Body of pancreas (tissue), 4 donors: ENCODE results near the gene IREB2. TPM values are rescaled to one million over a fixed set of nuclear protein-coding genes. Genes with fewer than 3 reads are reported as not detected.
A peak's percentile ranks its signal among the peaks of the same experiment; 100 is the strongest.

Experiments
- ATAC-seq: fragments of 150-250 bp; one replicate; pipeline ENCODE4 v1.9.1; 2016
- DNase-seq, 4 donors: peaks; one replicate each; pipeline ENCODE4 v3.0.0-alpha.2; 2019
- H3K27ac ChIP-seq, 4 donors: fragments of 200-600 bp; sonication (generic); 1 replicate in 3 of 4; 2 replicates in 1 of 4; pipeline versions ENCODE4 v1.5.1 to v1.6.1; 2016 to 2019; ENCODE audit warnings: mild to moderate bottlenecking in 1 of 4, mixed read lengths in 1 of 4, moderate library complexity in 1 of 4
- H3K27me3 ChIP-seq, 2 donors: fragments of 200-600 bp; sonication (generic); one replicate each; pipeline ENCODE4 v1.6.0; 2016; ENCODE audit warnings: mild to moderate bottlenecking in 1 of 2
- H3K36me3 ChIP-seq, 2 donors: fragments of 200-600 bp; sonication (generic); replicated peaks in 1 of 2; 2 replicates each; pipeline ENCODE4 v1.5.1; 2016; ENCODE audit warnings: low read depth in 2 of 2; ENCODE audit not compliant: insufficient read depth in 1 of 2
- H3K4me1 ChIP-seq: fragments of 200-600 bp; sonication (generic); one replicate; pipeline ENCODE4 v1.6.0; 2016
- H3K4me3 ChIP-seq, 2 donors: fragments of 200-600 bp; sonication (generic); 1 replicate in 1 of 2; 2 replicates in 1 of 2; pipeline ENCODE4 v1.5.1; 2016 to 2019
- H3K9me3 ChIP-seq, 3 donors: fragments of 200-600 bp; sonication (generic); 1 replicate in 2 of 3; 2 replicates in 1 of 3; pipeline ENCODE4 v1.5.1; 2016
- POLR2A ChIP-seq, 3 donors: fragments of 450-650 bp; IDR thresholded peaks; one replicate each; pipeline ENCODE4 v1.6.1; 2016; ENCODE audit warnings: antibody characterized with exemption in 3 of 3, mild to moderate bottlenecking in 2 of 3
- WGBS, 2 donors: methylation state at CpG; one replicate each; pipeline ENCODE4 v1.1.5; 2017; 5-methylcytosine and 5-hydroxymethylcytosine counted together
- intact Hi-C: fragments of 100-400 bp; cut with DNase I; formaldehyde crosslinking; loops from one replicate; pipeline ENCODE4 v1.15.1; 2023
- total RNA-seq, 2 donors: library from RNA; depleted of rRNA; stranded (reverse); fragments of >200 nt; gene quantifications; one replicate each; pipeline ENCODE4 v1.1.0, GENCODE V29; 2016
- TF ChIP-seq, protein P1 (sequence below), 7 experiments: fragments of 450-650 bp in 4 of 7; fragments of 200-600 bp in 3 of 7; sonication (generic) in 3 of 7; IDR thresholded peaks; one replicate each; pipeline ENCODE4 v1.5.1; 2016 to 2019; ENCODE audit warnings: antibody characterized with exemption in 7 of 7

The IREB2 gene
- total RNA-seq, 2 donors from 2014 or later, result 16.2 to 31.9 TPM

DNA sequence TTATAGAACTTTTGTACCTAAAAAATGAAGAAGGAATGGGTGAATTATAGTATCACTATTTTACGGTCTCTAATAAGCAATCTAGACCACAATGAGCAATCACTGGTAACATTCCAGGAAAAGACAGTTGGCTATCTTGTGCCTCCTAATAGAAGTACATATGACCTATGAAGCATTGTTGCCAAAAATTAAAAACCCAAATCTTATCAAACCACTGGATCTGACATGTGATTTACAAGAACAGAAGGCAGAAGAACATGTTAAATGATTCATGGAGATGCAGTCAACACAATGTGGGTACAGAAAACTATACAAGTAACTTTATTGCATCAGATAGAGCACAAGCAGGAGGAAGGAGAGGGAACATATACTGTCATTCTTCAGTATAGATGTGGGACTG, 54.9 kb downstream of the IREB2 start:
- Histone ChIP-seq H3K27ac (no peak overlapping the region), H3K36me3 (peaks cover 0 to 19% of the 10 kb centered on the region in 2 donors), H3K9me3 (no peaks in the 10 kb centered on the region), H3K27me3 (no peaks in the 10 kb centered on the region), H3K4me1 (peaks cover 5% of the 10 kb centered on the region), H3K4me3 (no peak overlapping the region)
- intact Hi-C loops, result no loop called here
- 82 to 100% methylated on average over 1 of the region's 1 CpG for WGBS, 2 donors
- TF ChIP-seq POLR2A (IDR thresholded peaks at IDR 0.05), result no peak
- TF ChIP-seq, protein P1, sequence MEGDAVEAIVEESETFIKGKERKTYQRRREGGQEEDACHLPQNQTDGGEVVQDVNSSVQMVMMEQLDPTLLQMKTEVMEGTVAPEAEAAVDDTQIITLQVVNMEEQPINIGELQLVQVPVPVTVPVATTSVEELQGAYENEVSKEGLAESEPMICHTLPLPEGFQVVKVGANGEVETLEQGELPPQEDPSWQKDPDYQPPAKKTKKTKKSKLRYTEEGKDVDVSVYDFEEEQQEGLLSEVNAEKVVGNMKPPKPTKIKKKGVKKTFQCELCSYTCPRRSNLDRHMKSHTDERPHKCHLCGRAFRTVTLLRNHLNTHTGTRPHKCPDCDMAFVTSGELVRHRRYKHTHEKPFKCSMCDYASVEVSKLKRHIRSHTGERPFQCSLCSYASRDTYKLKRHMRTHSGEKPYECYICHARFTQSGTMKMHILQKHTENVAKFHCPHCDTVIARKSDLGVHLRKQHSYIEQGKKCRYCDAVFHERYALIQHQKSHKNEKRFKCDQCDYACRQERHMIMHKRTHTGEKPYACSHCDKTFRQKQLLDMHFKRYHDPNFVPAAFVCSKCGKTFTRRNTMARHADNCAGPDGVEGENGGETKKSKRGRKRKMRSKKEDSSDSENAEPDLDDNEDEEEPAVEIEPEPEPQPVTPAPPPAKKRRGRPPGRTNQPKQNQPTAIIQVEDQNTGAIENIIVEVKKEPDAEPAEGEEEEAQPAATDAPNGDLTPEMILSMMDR (IDR thresholded peaks at IDR 0.05), result no peak
- DNase-seq (no peak), ATAC-seq (no peak)

DNA sequence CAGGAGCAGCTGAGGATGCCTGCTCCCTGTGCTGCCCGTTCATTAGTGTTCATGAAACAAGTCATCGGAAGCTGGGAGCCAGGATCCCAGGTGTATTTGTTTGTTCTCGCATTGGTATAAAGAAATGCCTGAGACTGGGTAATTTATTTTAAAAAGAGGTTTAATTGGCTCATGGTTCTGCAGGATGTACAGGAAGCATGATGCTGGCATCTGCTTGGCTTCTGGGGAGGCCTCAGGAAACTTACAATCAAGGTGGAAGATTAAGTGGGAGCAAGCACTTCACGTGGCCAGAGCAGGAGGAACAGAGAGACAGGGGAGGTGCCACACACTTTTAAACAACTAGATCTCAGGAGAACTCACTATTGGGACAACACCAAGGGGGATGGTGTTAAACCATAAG, 63.8 kb downstream of the IREB2 start:
- intact Hi-C loops, result no loop called here
- Histone ChIP-seq H3K4me3 (no peak overlapping the region), H3K27me3 (no peaks in the 10 kb centered on the region), H3K27ac (no peak overlapping the region), H3K4me1 (peaks cover 4% of the 10 kb centered on the region), H3K9me3 (no peaks in the 10 kb centered on the region), H3K36me3 (peaks cover 0 to 11% of the 10 kb centered on the region in 2 donors)
- DNase-seq (no peak), ATAC-seq (no peak)
- TF ChIP-seq, protein P1 (IDR thresholded peaks at IDR 0.05), result no peak
- TF ChIP-seq POLR2A (IDR thresholded peaks at IDR 0.05), result no peak
- 86 to 96% methylated on average over 4 of the region's 4 CpGs for WGBS, 2 donors

DNA sequence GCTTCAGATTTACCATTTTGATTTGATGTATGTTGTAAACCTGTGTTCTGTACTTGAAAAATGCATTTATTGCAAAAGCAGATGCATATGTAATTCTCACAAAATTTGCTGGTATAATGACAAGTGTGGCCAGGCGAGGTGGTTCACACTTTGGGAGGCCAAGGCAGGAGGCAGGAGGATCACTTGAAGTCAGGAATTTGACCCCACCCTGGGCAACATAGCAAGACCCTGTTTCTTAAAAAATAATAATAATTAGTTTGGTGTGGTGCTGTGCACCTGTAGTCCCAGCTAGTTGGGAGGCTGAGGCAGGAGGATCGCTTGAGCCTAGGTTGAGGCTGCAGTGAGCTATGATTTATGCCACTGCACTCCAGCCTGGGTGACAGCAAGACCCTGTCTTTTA, 64.6 kb downstream of the IREB2 start:
- H3K4me1 ChIP-seq, result peaks cover 5% of the 10 kb centered on the region
- WGBS, 2 donors, result 95 to 100% methylated on average over 2 of the region's 2 CpGs
- no peak for TF ChIP-seq POLR2A (IDR thresholded peaks at IDR 0.05)
- TF ChIP-seq, protein P1 (IDR thresholded peaks at IDR 0.05), result no peak
- H3K27me3 ChIP-seq, result no peaks in the 10 kb centered on the region
- peaks cover 0 to 9% of the 10 kb centered on the region in 2 donors for H3K36me3 ChIP-seq
- DNase-seq, result no peak
- H3K9me3 ChIP-seq, result no peaks in the 10 kb centered on the region
- intact Hi-C loops, result no loop called here
- no peak for ATAC-seq
- H3K27ac ChIP-seq, result no peak overlapping the region
- H3K4me3 ChIP-seq, result no peak overlapping the region

DNA sequence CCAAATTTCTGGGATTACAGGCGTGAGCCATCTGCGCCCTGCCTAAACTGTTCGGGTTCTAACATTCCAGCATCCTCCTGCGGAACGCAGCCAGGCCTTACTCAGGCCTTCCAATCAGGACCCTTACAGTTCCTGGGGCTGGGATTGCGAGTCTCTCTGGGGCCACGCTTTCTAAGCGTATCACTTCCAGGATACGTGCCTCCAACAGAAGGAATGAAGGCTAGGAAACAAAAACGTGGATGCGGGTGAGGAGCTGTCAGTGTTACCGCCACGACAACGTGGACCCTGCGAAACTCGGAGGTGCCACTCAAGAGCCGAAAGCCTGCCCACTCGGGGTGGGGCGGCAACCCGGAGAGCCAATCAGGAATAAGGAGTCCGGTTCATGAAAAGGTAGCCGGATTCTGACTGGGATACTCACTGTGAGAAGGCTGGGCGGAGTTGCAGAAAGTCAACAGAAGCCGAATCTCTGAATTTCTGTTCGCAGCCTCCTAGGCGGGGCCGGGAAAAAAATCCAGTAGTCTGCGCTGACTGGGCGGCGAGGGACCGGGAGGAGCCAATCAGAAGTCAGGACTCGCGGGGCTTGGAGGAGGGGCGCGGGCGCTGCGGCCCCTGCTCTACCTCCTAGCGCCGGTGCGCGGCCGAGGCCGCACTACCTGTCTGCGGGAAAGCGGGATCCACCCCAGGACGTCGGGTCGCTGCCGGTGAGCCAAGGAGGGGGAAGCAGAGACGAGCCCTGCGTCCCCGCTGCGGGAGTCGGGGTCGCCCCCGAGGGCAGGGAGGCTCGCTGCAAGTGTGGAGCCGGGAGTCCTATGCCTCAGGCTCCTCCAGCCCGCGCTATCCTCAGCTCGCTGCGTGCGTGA, 69.2 kb downstream of the IREB2 start, which contains the start of gene HYKK:
TSS of gene HYKK (plus strand) at position 607 of the 860 bp plus-strand sequence. CDS start 5,512 bp downstream, outside the sequence.
- peak within 1 kb of the TSS; percentile 70 to 82 (median 76) for H3K27ac ChIP-seq
- intact Hi-C loops, result no loop called here
- no peaks in the 10 kb centered on the region for H3K36me3 ChIP-seq
- no peaks in the 10 kb centered on the region for H3K27me3 ChIP-seq
- DNase-seq (peak; percentile 96 to 98 (median 96)), ATAC-seq (peak; percentile 96)
- WGBS, 2 donors, result 1 to 2% methylated on average over 26 to 63 of the region's 63 CpGs
- TF ChIP-seq, protein P1 (IDR thresholded peaks at IDR 0.05), result peak in 4 of 7 experiments; percentile 35 to 56 (median 44)
- peak; percentile 59 to 86 (median 73) for TF ChIP-seq POLR2A (IDR thresholded peaks at IDR 0.05)
- H3K4me1 ChIP-seq, result peaks cover 14% of the 10 kb centered on the region
- no peaks in the 10 kb centered on the region for H3K9me3 ChIP-seq
- H3K4me3 ChIP-seq, result peak within 1 kb of the TSS; percentile 71 to 73
